ENCODE measurements around the gene REXO2.
A peak's percentile ranks its signal among the peaks of the same experiment; 100 is the strongest.

The REXO2 gene

GRCh38 chr11:114448749-114449482 is 9.6 kb downstream of the REXO2 start (continued):
- TF ChIP-seq PRDM2 (tag by site-specific recombination; IDR thresholded peaks at IDR 0.05; ENCODE audit: borderline replicate concordance) = no peak

GRCh38 chr11:114449845-114450244 is 10.6 kb downstream of the REXO2 start:
- TF ChIP-seq ZNF221 (tag by site-specific recombination; IDR thresholded peaks at IDR 0.05; ENCODE audit: borderline replicate concordance) (no peak), ZNF670 (tag by site-specific recombination; IDR thresholded peaks at IDR 0.05; ENCODE audit: low read depth) (no peak), ZNF114 (tag by site-specific recombination; IDR thresholded peaks at IDR 0.05) (no peak), ZNF175 (tag by site-specific recombination; IDR thresholded peaks at IDR 0.05) (no peak)
- Histone ChIP-seq H3K9me3 (ENCODE audit: control insufficient read depth, insufficient read depth, low read depth, low read length) (no peaks in the 10 kb centered on the region), H3K27ac (ENCODE audit: extremely low read depth, low read depth, low read length) (no peak overlapping the region), H3K4me3 (ENCODE audit: low read depth, low read length) (no peak overlapping the region), H3K4me1 (ENCODE audit: control insufficient read depth, insufficient read depth, low read length) (no peaks in the 10 kb centered on the region), H3K36me3 (ENCODE audit: control insufficient read depth in 2 of 2, insufficient read depth in 1 of 2, low read length in 2 of 2) (peaks cover 0 to 67% of the 10 kb centered on the region in 2 experiments; a peak in 1 of 3 replicates)
- POLR2A ChIA-PET = no interaction called here
- CTCF ChIA-PET = interaction anchor here (0.7 kb wide), 2 partner anchors 40 to 169 kb away, joined by 3 read pairs; no protein-coding TSS in a partner anchor

GRCh38 chr11:114452399-114452798 is 13.1 kb downstream of the REXO2 start:
- no peak for TF ChIP-seq ZNF529 (tag by site-specific recombination; IDR thresholded peaks at IDR 0.05; ENCODE audit: insufficient replicate concordance)
- no peak for TF ChIP-seq OVOL3 (tag by site-specific recombination; IDR thresholded peaks at IDR 0.05)
- no peak for TF ChIP-seq ZNF777 (tag by site-specific recombination; IDR thresholded peaks at IDR 0.05; ENCODE audit: borderline replicate concordance)
- no peak for TF ChIP-seq ZNF24 (tag by site-specific recombination; IDR thresholded peaks at IDR 0.05)
- no peak overlapping the region for H3K4me3 ChIP-seq (ENCODE audit: low read depth, low read length)
- H3K9me3 ChIP-seq (ENCODE audit: control insufficient read depth, insufficient read depth, low read depth, low read length) = no peaks in the 10 kb centered on the region
- peaks cover 0 to 53% of the 10 kb centered on the region in 2 experiments; a peak in 1 of 3 replicates for H3K36me3 ChIP-seq (ENCODE audit: control insufficient read depth in 2 of 2, insufficient read depth in 1 of 2, low read length in 2 of 2)
- H3K27ac ChIP-seq (ENCODE audit: extremely low read depth, low read depth, low read length) = no peak overlapping the region
- POLR2A ChIA-PET = interaction anchor here (0.8 kb wide), 1 partner anchor 13 kb away, joined by 5 read pairs; the partner anchor contains the start of gene REXO2
- H3K4me1 ChIP-seq (ENCODE audit: control insufficient read depth, insufficient read depth, low read length) = no peaks in the 10 kb centered on the region
- CTCF ChIA-PET = interaction anchor here (1.3 kb wide), 1 partner anchor 112 kb away, joined by 4 read pairs; no protein-coding TSS in a partner anchor

- H3K4me1 ChIP-seq (ENCODE audit: control insufficient read depth, insufficient read depth, low read length) = no peaks in the 10 kb centered on the region
- TF ChIP-seq BCL6B (tag by site-specific recombination; IDR thresholded peaks at IDR 0.05) = no peak
- 0 out of 2 replicates have a peak, but pooled peaks have one; percentile 22 for TF ChIP-seq ZNF121 (tag by site-specific recombination; IDR thresholded peaks at IDR 0.05)
- TF ChIP-seq ZNF404 (tag by site-specific recombination; IDR thresholded peaks at IDR 0.05) = no peak
- no peak for TF ChIP-seq MZF1 (tag by site-specific recombination; IDR thresholded peaks at IDR 0.05; ENCODE audit: borderline replicate concordance)
- H3K36me3 ChIP-seq (ENCODE audit: control insufficient read depth in 2 of 2, insufficient read depth in 1 of 2, low read length in 2 of 2) = no peaks in the 10 kb centered on the region
- no peak overlapping the region for H3K4me3 ChIP-seq (ENCODE audit: low read depth, low read length)
- ChIA-PET POLR2A (no interaction called here), CTCF (no interaction called here)
- H3K9me3 ChIP-seq (ENCODE audit: control insufficient read depth, insufficient read depth, low read depth, low read length) = no peaks in the 10 kb centered on the region
- no peak overlapping the region for H3K27ac ChIP-seq (ENCODE audit: extremely low read depth, low read depth, low read length)
These were observed 24.7 kb downstream of the REXO2 start for GRCh38 chr11:114463999-114464398.

Data from HEK293 (cell line).